ENCODE measurements around the gene IDH3A.

DNA sequence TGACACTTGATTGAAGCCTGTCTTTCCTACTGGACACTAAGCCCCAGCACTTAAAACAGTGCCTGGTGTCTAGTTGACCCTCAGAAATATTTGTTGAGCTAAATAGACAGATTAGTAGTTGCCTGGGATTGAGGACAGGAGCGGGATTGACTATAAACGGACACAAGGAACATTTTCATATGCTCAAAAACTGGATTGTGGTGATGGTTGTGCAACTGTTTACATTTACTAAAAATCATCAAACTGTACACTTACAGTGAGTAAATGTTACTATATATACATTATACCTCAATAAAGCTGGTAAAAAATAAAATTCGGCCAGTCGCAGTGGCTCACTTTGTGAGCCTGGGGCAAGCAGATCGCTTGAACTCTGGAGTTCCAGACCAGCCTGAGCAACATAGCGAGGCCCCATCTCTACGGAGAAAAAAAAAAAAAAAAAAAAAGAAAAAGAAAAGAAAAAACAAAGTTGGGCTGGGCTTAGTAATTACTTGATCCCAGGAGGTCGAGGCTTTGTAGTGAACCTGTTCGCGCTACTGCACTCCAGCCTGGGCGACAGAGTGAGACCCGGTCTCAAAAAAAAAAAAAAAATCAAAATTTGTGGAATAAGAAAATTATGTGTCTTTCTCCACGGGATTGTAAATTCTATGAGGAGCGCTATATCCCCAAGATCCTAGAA lies 632 bp upstream of the IDH3A start:
- TF ChIP-seq EZH2phosphoT487 (IDR thresholded peaks at IDR 0.05; ENCODE audit: borderline replicate concordance) (no peak), EZH2 (IDR thresholded peaks at IDR 0.05) (no peak)
